Measurements from ENCODE around the gene SLAIN1.

The SLAIN1 gene

GRCh38 chr13:77729502-77730221 is 32.2 kb downstream of the SLAIN1 start:
- H3K27ac ChIP-seq = no peak overlapping the region
- TF ChIP-seq, protein P1, sequence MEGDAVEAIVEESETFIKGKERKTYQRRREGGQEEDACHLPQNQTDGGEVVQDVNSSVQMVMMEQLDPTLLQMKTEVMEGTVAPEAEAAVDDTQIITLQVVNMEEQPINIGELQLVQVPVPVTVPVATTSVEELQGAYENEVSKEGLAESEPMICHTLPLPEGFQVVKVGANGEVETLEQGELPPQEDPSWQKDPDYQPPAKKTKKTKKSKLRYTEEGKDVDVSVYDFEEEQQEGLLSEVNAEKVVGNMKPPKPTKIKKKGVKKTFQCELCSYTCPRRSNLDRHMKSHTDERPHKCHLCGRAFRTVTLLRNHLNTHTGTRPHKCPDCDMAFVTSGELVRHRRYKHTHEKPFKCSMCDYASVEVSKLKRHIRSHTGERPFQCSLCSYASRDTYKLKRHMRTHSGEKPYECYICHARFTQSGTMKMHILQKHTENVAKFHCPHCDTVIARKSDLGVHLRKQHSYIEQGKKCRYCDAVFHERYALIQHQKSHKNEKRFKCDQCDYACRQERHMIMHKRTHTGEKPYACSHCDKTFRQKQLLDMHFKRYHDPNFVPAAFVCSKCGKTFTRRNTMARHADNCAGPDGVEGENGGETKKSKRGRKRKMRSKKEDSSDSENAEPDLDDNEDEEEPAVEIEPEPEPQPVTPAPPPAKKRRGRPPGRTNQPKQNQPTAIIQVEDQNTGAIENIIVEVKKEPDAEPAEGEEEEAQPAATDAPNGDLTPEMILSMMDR (conservative IDR thresholded peaks at IDR 0.05) = no peak

GRCh38 chr13:77730572-77730971 is 33.1 kb downstream of the SLAIN1 start:
- TF ChIP-seq, protein P1 (conservative IDR thresholded peaks at IDR 0.05) = no peak
- H3K27ac ChIP-seq = no peak overlapping the region

DNA sequence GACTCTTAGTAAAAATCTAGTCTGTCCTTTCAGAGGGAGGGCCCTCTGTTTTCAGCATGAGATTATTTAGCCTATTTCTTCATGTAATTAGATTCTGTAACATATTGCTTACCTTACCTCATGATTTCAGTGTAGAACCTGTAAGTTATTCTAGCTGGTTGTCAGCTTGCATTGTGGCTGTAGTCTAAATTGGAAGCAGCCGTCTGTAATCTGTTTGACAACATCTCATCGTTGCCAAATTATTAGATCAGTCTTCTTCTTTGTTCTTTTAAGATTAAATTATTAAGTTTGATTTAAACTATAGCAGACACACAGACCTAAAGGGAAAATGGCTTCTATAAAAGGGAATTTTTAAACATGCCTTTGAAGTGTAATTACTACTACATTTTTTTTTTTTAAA is 34.8 kb downstream of the SLAIN1 start:
- no peak overlapping the region for H3K27ac ChIP-seq
- TF ChIP-seq, protein P1 (conservative IDR thresholded peaks at IDR 0.05) = no peak

GRCh38 chr13:77733674-77734073 is 36.2 kb downstream of the SLAIN1 start:
- TF ChIP-seq, protein P1 (conservative IDR thresholded peaks at IDR 0.05) = no peak
- no peak overlapping the region for H3K27ac ChIP-seq

DNA sequence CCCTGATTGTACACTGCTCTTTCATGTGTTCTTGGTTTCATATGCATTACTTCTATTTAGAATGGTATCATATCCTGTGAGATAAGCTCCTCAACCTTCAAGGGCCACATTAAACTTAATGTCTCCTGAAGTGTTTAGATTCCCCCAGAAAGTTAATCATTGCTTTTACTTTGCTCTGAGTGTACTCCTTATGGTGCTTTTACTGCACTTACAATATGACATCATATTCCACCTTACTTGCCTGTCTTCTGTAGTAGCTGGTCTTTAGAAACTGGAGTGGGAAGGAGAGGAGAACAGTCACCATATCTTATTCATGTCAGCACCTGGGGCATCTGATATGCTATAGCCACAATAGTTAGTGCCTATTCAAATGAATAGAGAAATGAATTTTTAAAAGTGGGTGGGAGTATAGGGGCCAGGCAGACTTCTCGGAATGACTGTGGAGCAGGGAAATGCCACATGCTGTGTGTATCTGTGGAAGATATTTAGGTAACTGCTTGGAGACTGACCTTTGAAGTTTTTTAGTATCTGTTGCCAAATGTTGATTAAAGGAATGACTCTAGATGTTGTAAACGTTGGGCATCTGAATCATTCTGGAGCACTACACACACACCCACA is 40.2 kb downstream of the SLAIN1 start:
- TF ChIP-seq, protein P1 (conservative IDR thresholded peaks at IDR 0.05) = no peak
- no peak overlapping the region for H3K27ac ChIP-seq

- TF ChIP-seq, protein P1 (conservative IDR thresholded peaks at IDR 0.05) = no peak
- H3K27ac ChIP-seq = no peak overlapping the region
These were observed 42.7 kb downstream of the SLAIN1 start for GRCh38 chr13:77740097-77740735.

DNA sequence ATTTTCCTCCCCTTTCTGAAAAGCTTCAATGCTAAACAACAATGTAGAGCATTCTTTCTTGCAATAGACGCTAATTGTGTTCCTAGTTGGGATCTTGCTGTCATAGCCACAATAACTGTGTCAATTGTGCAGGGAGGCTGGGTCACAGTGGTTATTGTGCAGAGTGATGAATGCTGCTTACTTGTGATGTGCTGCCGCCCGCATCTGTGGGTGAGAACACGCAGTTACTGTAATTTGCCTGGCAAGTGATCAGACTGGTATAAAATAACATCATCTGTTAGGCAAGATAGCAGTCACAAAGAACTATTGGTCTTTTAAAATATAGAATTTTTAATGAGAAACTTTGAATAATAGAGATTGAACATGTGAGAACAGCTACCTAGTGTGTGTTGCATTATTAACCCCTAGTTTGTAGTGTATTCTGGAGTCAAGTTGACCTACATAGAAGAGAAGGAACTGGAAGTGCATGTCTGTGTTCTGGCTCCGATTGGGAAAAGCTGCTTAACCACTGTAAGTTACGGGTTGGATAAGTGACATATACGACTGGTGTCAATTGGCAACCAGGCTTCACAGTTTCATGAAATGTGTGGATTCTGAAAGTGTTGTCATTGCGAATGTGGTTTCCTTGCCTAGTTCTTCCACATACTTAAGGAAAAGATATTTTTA is 43.6 kb downstream of the SLAIN1 start:
- TF ChIP-seq, protein P1 (conservative IDR thresholded peaks at IDR 0.05) = no peak
- H3K27ac ChIP-seq = no peak overlapping the region

Data from VCaP (cell line).